Neural cell (in vitro differentiated cells): ENCODE measurements around the gene ROBO1. TPM values are rescaled to one million over a fixed set of nuclear protein-coding genes. Genes with fewer than 3 reads are reported as not detected.

Experiments used
- H2AFZ ChIP-seq: fragments of 200-600, 300-800 bp; sonication (generic), shearing (Covaris generic); 2 replicates; pipeline ENCODE4 v1.6.0; 2014; ENCODE audit warnings: low read depth, mild to moderate bottlenecking, antibody characterized with exemption, low read length, moderate library complexity
- H3F3A ChIP-seq: fragments of 200-600 bp; shearing (Covaris generic); 2 replicates; pipeline ENCODE4 v1.6.1; 2016; ENCODE audit warnings: mild to moderate bottlenecking, moderate library complexity, mixed read lengths, antibody characterized with exemption, low read length; ENCODE audit not compliant: insufficient read depth, poor library complexity, severe bottlenecking
- H3K27ac ChIP-seq: fragments of 200-600, 300-800 bp; sonication (generic), shearing (Covaris generic); 2 replicates; pipeline ENCODE4 v1.5.1; 2014; ENCODE audit warnings: mild to moderate bottlenecking, low read length, moderate library complexity
- H3K27me3 ChIP-seq: fragments of 300-800, 200-600 bp; sonication (generic), shearing (Covaris generic); 2 replicates; pipeline ENCODE4 v1.6.0; 2014; ENCODE audit warnings: mild to moderate bottlenecking, low read depth, low read length, moderate library complexity; ENCODE audit not compliant: insufficient read depth
- H3K36me3 ChIP-seq: fragments of 300-800, 200-600 bp; sonication (generic), shearing (Covaris generic); 2 replicates; pipeline ENCODE4 v1.5.1; 2014; ENCODE audit warnings: mild to moderate bottlenecking, antibody characterized with exemption, low read length, moderate library complexity; ENCODE audit not compliant: insufficient read depth
- H3K4me2 ChIP-seq: fragments of 300-800, 200-600 bp; sonication (generic), shearing (Covaris generic); 2 replicates; pipeline ENCODE4 v1.6.0; 2014; ENCODE audit warnings: mild to moderate bottlenecking, low read length
- H3K4me3 ChIP-seq: fragments of 300-800, 200-600 bp; sonication (generic), shearing (Covaris generic); 2 replicates; pipeline ENCODE4 v1.5.1; 2014; ENCODE audit warnings: mild to moderate bottlenecking, low read length, moderate library complexity
- H3K79me2 ChIP-seq: fragments of 200-600 bp; shearing (Covaris generic); replicated peaks from 2 replicates; pipeline ENCODE4 v1.6.0; 2014; ENCODE audit warnings: mild to moderate bottlenecking, low read length, moderate library complexity; ENCODE audit not compliant: insufficient read depth
- H3K9ac ChIP-seq: fragments of 300-800, 200-600 bp; sonication (generic), shearing (Covaris generic); 2 replicates; pipeline ENCODE4 v1.6.1; 2016; ENCODE audit warnings: mild to moderate bottlenecking, low read length, mixed read lengths
- H3K9me2 ChIP-seq: fragments of 200-600 bp; shearing (Covaris generic); 2 replicates; pipeline ENCODE4 v1.6.1; 2016; ENCODE audit warnings: mild to moderate bottlenecking, low read length, mixed read lengths; ENCODE audit not compliant: insufficient read depth
- H3K9me3 ChIP-seq: fragments of 200-600, 300-800 bp; sonication (generic), shearing (Covaris generic); 2 replicates; pipeline ENCODE4 v1.6.1; 2016; ENCODE audit warnings: mild to moderate bottlenecking, mixed run types, low read length, moderate library complexity, mixed read lengths
- H4K20me1 ChIP-seq: fragments of 200-600 bp; shearing (Covaris generic); 2 replicates; pipeline ENCODE4 v1.6.1; 2016; ENCODE audit warnings: mild to moderate bottlenecking, mixed run types; ENCODE audit not compliant: insufficient read depth
- EP300 ChIP-seq: fragments of 450-650 bp; conservative IDR thresholded peaks from 2 replicates; pipeline ENCODE4 v1.6.1; 2014; ENCODE audit warnings: antibody characterized with exemption, mild to moderate bottlenecking, moderate library complexity; ENCODE audit not compliant: poor library complexity, severe bottlenecking
- EZH2 ChIP-seq: fragments of 200-600, 300-800 bp; shearing (Covaris generic), sonication (generic); IDR thresholded peaks from 2 replicates; pipeline ENCODE4 v1.6.1; 2014; ENCODE audit warnings: antibody characterized with exemption, low read length, borderline replicate concordance, mild to moderate bottlenecking; ENCODE audit not compliant: insufficient read depth, poor library complexity, severe bottlenecking
- MXI1 ChIP-seq: fragments of 450-650 bp; conservative IDR thresholded peaks from 2 replicates; pipeline ENCODE4 v1.6.1; 2014; ENCODE audit warnings: antibody characterized with exemption, mild to moderate bottlenecking; ENCODE audit not compliant: poor library complexity, severe bottlenecking
- POLR2AphosphoS5 ChIP-seq: IDR thresholded peaks from 2 replicates; pipeline ENCODE4 v1.6.1; 2012
- RAD21 ChIP-seq: fragments of 450-650 bp; conservative IDR thresholded peaks from 2 replicates; pipeline ENCODE4 v1.6.1; 2014; ENCODE audit warnings: antibody characterized with exemption, mild to moderate bottlenecking, moderate library complexity
- REST ChIP-seq: IDR thresholded peaks from 2 replicates; pipeline ENCODE4 v1.6.1; 2012; ENCODE audit warnings: borderline replicate concordance
- SMC3 ChIP-seq: fragments of 450-650 bp; conservative IDR thresholded peaks from 2 replicates; pipeline ENCODE4 v1.6.1; 2014; ENCODE audit warnings: antibody characterized with exemption, mild to moderate bottlenecking, moderate library complexity; ENCODE audit not compliant: poor library complexity
- TAF1 ChIP-seq: IDR thresholded peaks from 2 replicates; pipeline ENCODE4 v1.6.1; 2012; ENCODE audit warnings: low read depth
- polyA plus RNA-seq: library from polyadenylated mRNA; depleted of rRNA; stranded (reverse); fragments of >200 nt; gene quantifications from 2 replicates; pipeline ENCODE4 v1.2.3, GENCODE V29; 2014
- TF ChIP-seq, protein P1 (sequence below): fragments of 450-650 bp; IDR thresholded peaks from 2 replicates; pipeline ENCODE4 v1.5.1; 2014; ENCODE audit warnings: antibody characterized with exemption, mild to moderate bottlenecking, moderate library complexity; ENCODE audit not compliant: poor library complexity, severe bottlenecking

ROBO1 gene
- polyA plus RNA-seq, 1 donor from 2014 or later: 183 TPM

DNA sequence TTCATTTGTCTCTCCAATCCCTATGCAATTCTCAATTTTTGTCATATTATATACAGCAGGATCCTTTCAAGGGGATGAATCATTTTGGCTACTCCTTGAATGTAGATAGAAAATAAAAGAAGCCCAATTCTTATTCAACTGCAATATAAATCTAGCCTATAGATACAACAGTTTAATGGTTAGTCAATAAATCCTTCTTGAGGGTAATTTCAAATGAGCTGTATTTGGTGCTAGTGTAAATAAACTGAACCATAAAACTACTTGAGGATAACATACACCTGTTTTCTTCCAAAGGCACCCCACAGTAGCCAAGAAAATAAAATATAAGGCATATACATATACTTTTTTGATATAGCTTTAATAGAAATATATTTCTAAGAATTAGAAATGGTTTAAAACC, 830.3 kb downstream of the ROBO1 start:
- peaks cover 49% of the 10 kb centered on the region for H3K79me2 ChIP-seq
- TF ChIP-seq SMC3 (no peak), EZH2 (no peak), EP300 (no peak), MXI1 (no peak), POLR2AphosphoS5 (no peak), REST (no peak), RAD21 (no peak), TAF1 (no peak)
- TF ChIP-seq, protein P1, sequence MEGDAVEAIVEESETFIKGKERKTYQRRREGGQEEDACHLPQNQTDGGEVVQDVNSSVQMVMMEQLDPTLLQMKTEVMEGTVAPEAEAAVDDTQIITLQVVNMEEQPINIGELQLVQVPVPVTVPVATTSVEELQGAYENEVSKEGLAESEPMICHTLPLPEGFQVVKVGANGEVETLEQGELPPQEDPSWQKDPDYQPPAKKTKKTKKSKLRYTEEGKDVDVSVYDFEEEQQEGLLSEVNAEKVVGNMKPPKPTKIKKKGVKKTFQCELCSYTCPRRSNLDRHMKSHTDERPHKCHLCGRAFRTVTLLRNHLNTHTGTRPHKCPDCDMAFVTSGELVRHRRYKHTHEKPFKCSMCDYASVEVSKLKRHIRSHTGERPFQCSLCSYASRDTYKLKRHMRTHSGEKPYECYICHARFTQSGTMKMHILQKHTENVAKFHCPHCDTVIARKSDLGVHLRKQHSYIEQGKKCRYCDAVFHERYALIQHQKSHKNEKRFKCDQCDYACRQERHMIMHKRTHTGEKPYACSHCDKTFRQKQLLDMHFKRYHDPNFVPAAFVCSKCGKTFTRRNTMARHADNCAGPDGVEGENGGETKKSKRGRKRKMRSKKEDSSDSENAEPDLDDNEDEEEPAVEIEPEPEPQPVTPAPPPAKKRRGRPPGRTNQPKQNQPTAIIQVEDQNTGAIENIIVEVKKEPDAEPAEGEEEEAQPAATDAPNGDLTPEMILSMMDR: no peak
- no peaks in the 10 kb centered on the region for H3K27me3 ChIP-seq
- H3K27ac ChIP-seq: no peak overlapping the region
- H3K4me3 ChIP-seq: no peak overlapping the region
- H4K20me1 ChIP-seq: no peaks in the 10 kb centered on the region
- peaks cover 7% of the 10 kb centered on the region for H3K36me3 ChIP-seq
- no peaks in the 10 kb centered on the region for H3K9me2 ChIP-seq
- H2AFZ ChIP-seq: no peak overlapping the region
- no peak overlapping the region for H3K9ac ChIP-seq
- no peaks in the 10 kb centered on the region for H3K9me3 ChIP-seq
- H3F3A ChIP-seq: no peaks in the 10 kb centered on the region
- H3K4me2 ChIP-seq: no peak overlapping the region

DNA sequence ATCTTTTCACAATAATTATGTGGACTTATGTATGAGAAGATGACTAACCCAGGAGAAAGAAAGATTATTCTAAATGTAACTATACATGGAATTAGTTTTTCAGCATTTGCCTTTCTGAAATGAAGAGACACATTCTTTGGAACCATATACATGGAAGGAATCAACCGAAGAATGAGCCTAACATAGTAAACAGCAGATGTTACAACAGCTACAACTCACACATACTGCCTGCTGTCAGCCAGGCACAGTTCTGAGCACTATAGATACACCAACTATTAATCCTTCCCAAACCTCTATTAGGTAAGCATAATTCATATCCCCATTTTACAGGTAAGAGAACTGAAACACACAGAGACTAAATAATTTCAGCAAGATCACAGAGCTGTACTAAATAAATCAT, 840.0 kb downstream of the ROBO1 start:
- Histone ChIP-seq H3K27me3 (no peaks in the 10 kb centered on the region), H3K4me2 (no peak overlapping the region), H3K9me2 (no peaks in the 10 kb centered on the region), H2AFZ (no peak overlapping the region), H3K9me3 (no peaks in the 10 kb centered on the region), H3K27ac (no peak overlapping the region), H3K36me3 (no peaks in the 10 kb centered on the region), H3F3A (no peaks in the 10 kb centered on the region), H4K20me1 (no peaks in the 10 kb centered on the region), H3K79me2 (peaks cover 10% of the 10 kb centered on the region), H3K9ac (no peak overlapping the region), H3K4me3 (no peak overlapping the region)
- no peak for TF ChIP-seq EP300
- no peak for TF ChIP-seq POLR2AphosphoS5

DNA sequence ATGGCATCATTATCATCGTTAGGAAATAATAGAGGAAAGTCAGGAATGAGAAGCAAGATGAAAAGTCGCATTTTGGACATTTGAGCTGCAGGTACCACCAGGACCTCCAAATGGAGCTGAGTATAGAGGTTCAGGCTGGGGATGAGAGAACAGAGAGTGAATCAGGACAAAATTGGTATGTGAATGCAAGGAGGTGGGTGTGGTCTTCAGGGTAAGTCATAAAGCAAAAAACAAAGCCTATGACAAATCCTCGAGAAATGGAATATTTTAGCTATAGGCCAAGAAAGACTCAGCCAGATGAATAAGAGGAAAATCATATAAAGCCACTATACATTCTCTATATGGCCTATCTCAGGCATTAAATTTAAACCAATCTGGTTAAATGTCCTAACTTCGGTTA, 841.3 kb downstream of the ROBO1 start:
- peaks cover 14% of the 10 kb centered on the region for H3K79me2 ChIP-seq
- TF ChIP-seq REST: no peak
- TF ChIP-seq EP300: no peak

More for the DNA sequence above, 841.3 kb downstream of the ROBO1 start:
- H4K20me1 ChIP-seq: no peaks in the 10 kb centered on the region
- H3K4me2 ChIP-seq: no peak overlapping the region
- no peak overlapping the region for H3K9ac ChIP-seq
- H2AFZ ChIP-seq: no peak overlapping the region
- no peaks in the 10 kb centered on the region for H3K9me3 ChIP-seq
- H3K27me3 ChIP-seq: no peaks in the 10 kb centered on the region
- H3K9me2 ChIP-seq: no peaks in the 10 kb centered on the region
- no peaks in the 10 kb centered on the region for H3F3A ChIP-seq
- H3K36me3 ChIP-seq: no peaks in the 10 kb centered on the region
- no peak overlapping the region for H3K27ac ChIP-seq
- no peak overlapping the region for H3K4me3 ChIP-seq
